HepG2 (cell line): ENCODE data around the gene SLC38A1. TPM values are rescaled to one million over a fixed set of nuclear protein-coding genes. Genes with fewer than 3 reads are reported as not detected.

ENCODE experiments used
- EEA1 ChIP-seq: sonication (generic); formaldehyde crosslinking; IDR thresholded peaks from 2 replicates; pipeline ENCODE4 v1.5.1; 2020; ENCODE audit warnings: mild to moderate bottlenecking, missing genetic modification reagents, borderline replicate concordance
- HMGA1 ChIP-seq: sonication (generic); formaldehyde crosslinking; conservative IDR thresholded peaks from 2 replicates; pipeline ENCODE4 v1.4.0; 2020; ENCODE audit warnings: missing genetic modification reagents
- MAFK ChIP-seq, 2 experiments: IDR thresholded peaks in 1 of 2; conservative IDR thresholded peaks in 1 of 2; 2 replicates each; pipeline ENCODE4 v1.6.1; 2011; ENCODE audit warnings: improper control_type of control experiment in 2 of 2, low read length in 2 of 2
- NFKBIZ ChIP-seq: IDR thresholded peaks from 2 replicates; pipeline ENCODE4 v1.6.1; 2018; ENCODE audit warnings: missing genetic modification reagents, missing compliant biosample characterization
- STAT5B ChIP-seq: sonication (generic); formaldehyde crosslinking; IDR thresholded peaks from 2 replicates; pipeline ENCODE4 v1.4.0; 2020; ENCODE audit warnings: missing genetic modification reagents
- ZBTB8A ChIP-seq: sonication (generic); formaldehyde crosslinking; IDR thresholded peaks from 2 replicates; pipeline ENCODE4 v1.4.0; 2020; ENCODE audit warnings: mild to moderate bottlenecking, low read depth, missing genetic modification reagents, borderline replicate concordance
- ZFAT ChIP-seq: sonication (generic); formaldehyde crosslinking; conservative IDR thresholded peaks from 2 replicates; pipeline ENCODE4 v1.8.1; 2023; ENCODE audit warnings: missing genetic modification reagents, inconsistent platforms
- ZNF136 ChIP-seq: sonication (generic); formaldehyde crosslinking; IDR thresholded peaks from 2 replicates; pipeline ENCODE4 v1.8.1; 2022; ENCODE audit warnings: low read depth, mild to moderate bottlenecking, moderate library complexity, missing genetic modification reagents
- ZNF318 ChIP-seq: sonication (generic); formaldehyde crosslinking; IDR thresholded peaks from 2 replicates; pipeline ENCODE4 v1.4.0; 2020; ENCODE audit warnings: mild to moderate bottlenecking, missing genetic modification reagents
- ZNF451 ChIP-seq: sonication (generic); formaldehyde crosslinking; IDR thresholded peaks from 2 replicates; pipeline ENCODE4 v1.5.0; 2020; ENCODE audit warnings: mild to moderate bottlenecking, missing genetic modification reagents
- ZNF788 ChIP-seq: sonication (generic); formaldehyde crosslinking; IDR thresholded peaks from 2 replicates; pipeline ENCODE4 v1.5.0; 2020; ENCODE audit warnings: mild to moderate bottlenecking, missing genetic modification reagents, borderline replicate concordance
- ZXDC ChIP-seq: sonication (generic); formaldehyde crosslinking; IDR thresholded peaks from 2 replicates; pipeline ENCODE4 v1.5.0; 2020; ENCODE audit warnings: mild to moderate bottlenecking, missing genetic modification reagents
- polyA plus RNA-seq, 8 experiments: library from polyadenylated mRNA; depleted of rRNA in 3 of 8; stranded (reverse) in 7 of 8; unstranded in 1 of 8; fragments of >200 nt; fragmentation: Illumina TruSeq in 4 of 8; extraction: Trizol in 4 of 8; gene quantifications; 2 replicates each; pipeline versions ENCODE4 v1.2.1 to v1.2.3, GENCODE V29; 2011 to 2016; ENCODE audit warnings: low read depth in 4 of 8, missing spikeins in 1 of 8, mixed read lengths in 1 of 8; ENCODE audit not compliant: insufficient read depth in 1 of 8
- total RNA-seq, 5 experiments: library from RNA; depleted of rRNA; stranded (reverse); fragments of >200 nt; fragmentation: Illumina TruSeq; extraction: Trizol; gene quantifications; 2 replicates each; pipeline ENCODE4 v1.2.3, GENCODE V29; 2016; ENCODE audit warnings: low read depth in 1 of 5
- TF ChIP-seq, protein P1 (sequence below): sonication (generic); formaldehyde crosslinking; IDR thresholded peaks from 2 replicates; pipeline ENCODE4 v1.4.0; 2020; ENCODE audit warnings: missing genetic modification reagents, mild to moderate bottlenecking, borderline replicate concordance

The SLC38A1 gene
- total and polyA plus RNA-seq, 2 of the 13 experiments (the other 11 are each of a cell fraction or from before 2014, with no cell fraction given) = 47.0 to 50.6 TPM

DNA sequence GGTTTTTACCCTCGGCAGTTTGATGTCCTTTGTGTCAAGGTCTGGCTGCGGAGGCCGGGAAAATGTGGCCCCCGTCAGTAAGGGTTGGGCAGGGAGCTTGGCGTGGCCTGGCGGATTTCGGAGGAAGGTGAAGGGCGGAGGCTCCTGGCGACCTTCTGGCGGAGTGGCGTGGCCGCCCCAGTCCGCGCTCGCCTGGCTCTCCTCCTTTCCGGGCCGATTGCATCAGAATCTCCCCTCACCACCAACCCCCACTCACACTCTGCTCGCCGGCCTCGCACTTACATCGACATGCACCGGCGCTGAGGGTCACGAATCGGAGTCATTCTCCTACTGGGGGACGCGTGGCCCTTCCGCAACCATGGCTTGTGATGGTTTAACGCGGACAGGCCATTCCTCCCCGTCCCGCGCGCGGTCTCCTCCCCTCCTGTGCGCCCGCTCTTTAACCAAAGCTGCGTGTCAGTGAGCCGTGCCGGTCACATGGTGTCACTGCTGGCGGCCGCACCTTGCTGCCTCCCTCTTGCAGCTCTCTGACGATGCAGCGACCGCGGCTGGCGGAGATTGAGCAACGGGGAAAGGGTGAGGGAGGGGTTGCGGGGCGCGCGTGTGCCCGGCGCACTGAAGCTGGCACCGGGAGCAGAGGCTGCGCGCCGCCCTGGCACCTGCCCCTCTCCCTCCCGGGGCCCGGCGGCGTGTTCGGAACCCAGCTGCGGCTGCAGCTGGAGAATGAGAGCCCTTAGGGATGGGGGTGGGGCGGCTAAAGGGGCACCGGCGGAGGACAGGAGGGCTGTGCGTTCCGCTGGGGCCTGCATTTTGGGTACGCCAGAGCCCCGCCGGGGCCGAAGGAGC is at the start of gene SLC38A1 (continued):
- TF ChIP-seq, protein P1, sequence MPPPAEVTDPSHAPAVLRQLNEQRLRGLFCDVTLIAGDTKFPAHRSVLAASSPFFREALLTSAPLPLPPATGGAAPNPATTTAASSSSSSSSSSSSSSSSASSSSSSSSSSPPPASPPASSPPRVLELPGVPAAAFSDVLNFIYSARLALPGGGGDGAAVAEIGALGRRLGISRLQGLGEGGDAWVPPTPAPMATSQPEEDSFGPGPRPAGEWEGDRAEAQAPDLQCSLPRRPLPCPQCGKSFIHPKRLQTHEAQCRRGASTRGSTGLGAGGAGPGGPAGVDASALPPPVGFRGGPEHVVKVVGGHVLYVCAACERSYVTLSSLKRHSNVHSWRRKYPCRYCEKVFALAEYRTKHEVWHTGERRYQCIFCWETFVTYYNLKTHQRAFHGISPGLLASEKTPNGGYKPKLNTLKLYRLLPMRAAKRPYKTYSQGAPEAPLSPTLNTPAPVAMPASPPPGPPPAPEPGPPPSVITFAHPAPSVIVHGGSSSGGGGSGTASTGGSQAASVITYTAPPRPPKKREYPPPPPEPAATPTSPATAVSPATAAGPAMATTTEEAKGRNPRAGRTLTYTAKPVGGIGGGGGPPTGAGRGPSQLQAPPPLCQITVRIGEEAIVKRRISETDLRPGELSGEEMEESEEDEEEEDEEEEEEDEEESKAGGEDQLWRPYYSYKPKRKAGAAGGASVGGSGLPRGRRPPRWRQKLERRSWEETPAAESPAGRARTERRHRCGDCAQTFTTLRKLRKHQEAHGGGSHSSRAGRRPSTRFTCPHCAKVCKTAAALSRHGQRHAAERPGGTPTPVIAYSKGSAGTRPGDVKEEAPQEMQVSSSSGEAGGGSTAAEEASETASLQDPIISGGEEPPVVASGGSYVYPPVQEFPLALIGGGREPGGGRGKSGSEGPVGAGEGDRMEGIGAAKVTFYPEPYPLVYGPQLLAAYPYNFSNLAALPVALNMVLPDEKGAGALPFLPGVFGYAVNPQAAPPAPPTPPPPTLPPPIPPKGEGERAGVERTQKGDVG (CRISPR knock-in tag) = peak; percentile 61; the same call in 1 of the 2 replicates
- TF ChIP-seq EEA1 (CRISPR knock-in tag) = no peak; the same call in none of the 2 replicates
- peak; percentile 87; the same call in 1 of the 2 replicates for TF ChIP-seq ZNF136 (CRISPR knock-in tag)
- no peak for TF ChIP-seq HMGA1
- peak; percentile 72 for TF ChIP-seq ZXDC (CRISPR knock-in tag)
- TF ChIP-seq ZNF451 (CRISPR knock-in tag) = peak; percentile 97
- peak; percentile 88 for TF ChIP-seq NFKBIZ (CRISPR knock-in tag)
- 0 out of 2 replicates have a peak, but pooled peaks have one; percentile 76 for TF ChIP-seq ZFAT (CRISPR knock-in tag)
- TF ChIP-seq ZNF788 (CRISPR knock-in tag) = peak; percentile 93; the same call in 1 of the 2 replicates
- peak; percentile 86 for TF ChIP-seq ZBTB8A (CRISPR knock-in tag)
- TF ChIP-seq STAT5B (CRISPR knock-in tag) = no peak; the same call in 1 of the 2 replicates
- peak; percentile 90 for TF ChIP-seq ZNF318 (CRISPR knock-in tag)
- TF ChIP-seq MAFK (conservative IDR thresholded peaks at IDR 0.05 in 1 of 2, IDR thresholded peaks at IDR 0.05 in 1 of 2; ENCODE audit: low read length in 2 of 2) = no peak
